RWPE1 (cell line): Measurements from ENCODE around the gene FRMD4B.

Experiments
- CTCF ChIA-PET: fragments of 350-600 bp; sonication (Branson Sonifier 250); formaldehyde crosslinking; extraction: SDS; loops from one replicate; lab custom pipeline; 2021; lab: Yijun Ruan, JAX
- POLR2A ChIA-PET: fragments of 400-600 bp; formaldehyde crosslinking; extraction: SDS; loops from one replicate; lab custom pipeline; 2020; ENCODE audit warnings: antibody characterized with exemption; ENCODE audit not compliant: low non-redundant PET; lab: Yijun Ruan, JAX
- DNase-seq: peaks from one replicate; pipeline ENCODE4 v3.0.0; 2012; ENCODE audit warnings: low spot score
- H3K27ac ChIP-seq: fragments of 450-650 bp; 2 replicates; pipeline ENCODE4 v1.5.1; 2017
- CTCF ChIP-seq: fragments of 450-650 bp; conservative IDR thresholded peaks from 2 replicates; pipeline ENCODE4 v1.5.1; 2017; ENCODE audit warnings: low read depth, mild to moderate bottlenecking

FRMD4B gene

GRCh38 chr3:69417541-69418078 is 31.7 kb upstream of the FRMD4B start:
- no peak for TF ChIP-seq CTCF
- CTCF ChIA-PET, result interaction anchor here (0.6 kb wide), 1 partner anchor 239 kb away, joined by 3 read pairs; no protein-coding TSS in a partner anchor
- H3K27ac ChIP-seq, result no peak overlapping the region
- POLR2A ChIA-PET, result no interaction called here
- DNase-seq, result no peak

DNA sequence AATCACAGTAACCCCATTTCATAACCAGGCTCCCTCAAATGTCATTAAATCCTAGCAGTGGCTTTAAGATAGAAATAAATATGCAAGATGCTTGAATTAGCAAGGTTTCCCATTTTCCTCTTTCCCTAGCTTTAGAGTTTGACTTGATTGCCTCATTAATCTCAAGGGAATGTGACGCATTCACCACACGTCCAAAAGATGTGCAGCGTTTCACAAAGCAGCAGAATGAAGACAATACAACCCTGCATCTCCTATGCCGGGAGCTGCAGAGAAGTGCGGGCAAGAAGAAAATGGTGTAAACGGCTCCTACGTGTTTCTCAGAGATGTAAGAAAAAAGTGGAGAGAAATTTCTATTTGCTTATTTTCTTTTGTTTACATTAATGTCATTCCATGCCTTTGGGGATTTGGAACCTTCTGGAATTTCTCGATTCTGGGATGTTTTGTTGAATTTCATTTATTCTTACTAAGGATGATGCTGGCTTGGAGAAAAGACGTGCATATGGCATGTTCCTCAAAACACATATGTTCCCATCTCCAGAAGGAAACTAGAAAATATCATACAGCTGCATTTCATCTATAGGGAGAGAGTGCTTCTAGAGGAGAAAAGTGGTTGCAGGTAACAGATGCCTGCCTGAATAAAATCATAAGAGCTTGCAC is 27.8 kb upstream of the FRMD4B start:
- POLR2A ChIA-PET, result no interaction called here
- no peak for TF ChIP-seq CTCF
- CTCF ChIA-PET, result no interaction called here

DNA sequence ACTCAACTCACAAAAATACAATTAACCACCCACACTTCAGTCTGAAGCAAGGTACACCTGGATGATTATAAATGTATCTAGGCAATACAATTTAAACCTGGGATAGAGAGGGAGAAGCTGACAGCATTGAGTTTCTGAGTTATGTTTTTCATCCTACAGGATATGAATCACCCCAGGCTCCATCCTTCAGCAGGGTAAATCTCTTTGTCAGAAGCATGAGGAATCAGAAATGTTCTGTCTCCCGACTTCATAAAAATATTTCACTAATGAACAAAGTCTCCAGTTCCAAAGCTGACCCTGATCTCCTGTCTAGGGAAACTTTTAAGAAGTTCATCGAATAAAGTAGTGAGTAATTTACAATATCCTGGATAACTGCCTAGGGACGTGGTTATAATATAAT is 25.5 kb upstream of the FRMD4B start:
- no peak overlapping the region; the same call in 1 of the 2 replicates for H3K27ac ChIP-seq
- POLR2A ChIA-PET, result no interaction called here
- CTCF ChIA-PET, result interaction anchor here (0.6 kb wide), 1 partner anchor 65 kb away, joined by 3 read pairs; no protein-coding TSS in a partner anchor
- TF ChIP-seq CTCF, result no peak
- DNase-seq, result peak; percentile 75

More for the DNA sequence above, 27.8 kb upstream of the FRMD4B start:
- no peak overlapping the region for H3K27ac ChIP-seq
- no peak for DNase-seq

- peak; percentile 64 for TF ChIP-seq CTCF
- ChIA-PET CTCF (interaction anchor here (0.6 to 0.7 kb wide), 3 partner anchors 69 to 260 kb away, joined by 3 to 5 read pairs (median 4); no protein-coding TSS in a partner anchor), POLR2A (no interaction called here)
- no peak overlapping the region for H3K27ac ChIP-seq
- peak; percentile 40 for DNase-seq
Observed at GRCh38 chr3:69410301-69410700, 24.4 kb upstream of the FRMD4B start.

DNA sequence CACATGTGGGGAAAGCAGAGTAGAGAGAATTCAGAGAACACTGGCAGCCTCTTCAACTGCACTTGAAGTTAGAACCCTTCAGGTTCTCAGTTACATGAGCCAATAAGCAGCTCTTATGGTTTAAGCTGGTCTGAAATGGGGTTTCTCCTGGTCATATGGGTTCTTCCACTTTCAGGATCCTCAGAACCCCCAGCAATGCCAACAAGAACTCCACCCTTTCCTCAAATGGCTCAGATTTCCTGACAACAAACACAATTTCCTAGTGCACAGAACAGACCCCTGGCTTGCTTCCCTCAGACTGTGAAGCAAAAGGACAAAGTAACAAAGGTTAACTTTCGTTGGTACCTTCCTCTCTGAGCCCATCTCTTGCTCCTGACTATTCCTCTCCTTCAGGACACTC is 23.9 kb upstream of the FRMD4B start:
- POLR2A ChIA-PET, result no interaction called here
- no peak overlapping the region for H3K27ac ChIP-seq
- DNase-seq, result no peak
- no peak for TF ChIP-seq CTCF
- CTCF ChIA-PET, result interaction anchor here (0.6 to 0.7 kb wide), 4 partner anchors 28 to 481 kb away, joined by 3 to 4 read pairs (median 3); no protein-coding TSS in a partner anchor

- DNase-seq, result no peak
- TF ChIP-seq CTCF, result no peak
- no peak overlapping the region for H3K27ac ChIP-seq
- POLR2A ChIA-PET, result no interaction called here
- CTCF ChIA-PET, result interaction anchor here (0.6 kb wide), 1 partner anchor 27 kb away, joined by 3 read pairs; no protein-coding TSS in a partner anchor
Observed at GRCh38 chr3:69409011-69409410, 23.1 kb upstream of the FRMD4B start.
